ENCODE measurements around the gene MYH2. TPM values are rescaled to one million over a fixed set of nuclear protein-coding genes. Genes with fewer than 3 reads are reported as not detected.

Gene MYH2
- polyA plus RNA-seq, 1 of the 3 experiments (the other 2 are of a cell fraction) = 0.10 TPM

DNA sequence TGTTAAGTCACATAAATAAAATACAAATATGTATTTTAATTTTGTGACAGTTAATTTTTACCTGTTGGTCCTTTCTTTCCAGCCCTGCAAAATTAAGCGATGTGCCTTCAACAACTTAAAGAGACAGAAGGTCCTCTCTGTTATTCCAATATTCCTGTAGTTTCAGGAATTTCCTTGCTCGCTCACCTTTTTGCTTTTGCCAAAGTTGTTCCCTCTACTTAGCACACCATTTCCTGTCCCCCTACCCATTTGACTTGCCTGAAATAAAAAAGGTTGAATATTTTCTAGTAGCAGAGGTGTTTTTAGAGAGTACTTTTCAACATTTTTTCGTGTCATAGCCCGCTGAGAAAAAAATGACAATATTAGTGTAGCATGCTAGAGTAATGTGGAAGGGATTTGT, 556 bp upstream of the MYH2 start:
- no peaks in the 10 kb centered on the region for H3K9me3 ChIP-seq
- no peak overlapping the region for H2AFZ ChIP-seq (ENCODE audit: low read depth)
- no peak overlapping the region for H3K9ac ChIP-seq
- no peaks in the 10 kb centered on the region for H3K4me1 ChIP-seq (ENCODE audit: control insufficient read depth in 1 of 2, insufficient read depth in 2 of 2, low read depth in 1 of 2, low read length in 1 of 2)
- no peaks in the 10 kb centered on the region for H4K20me1 ChIP-seq (ENCODE audit: insufficient read depth)
- POLR2A ChIA-PET = no interaction called here
- no peaks in the 10 kb centered on the region for H3F3A ChIP-seq (replicated peaks; ENCODE audit: insufficient read depth)
- no peaks in the 10 kb centered on the region for H3K9me2 ChIP-seq
- H3K79me2 ChIP-seq (ENCODE audit: insufficient read depth) = no peaks in the 10 kb centered on the region
- no peak overlapping the region for H3K4me2 ChIP-seq
- H3K4me3 ChIP-seq (ENCODE audit: low read depth in 2 of 2, low read length in 1 of 2) = no peak overlapping the region
- no peak overlapping the region for H3K27ac ChIP-seq (ENCODE audit: low read depth in 2 of 2, low read length in 1 of 2)
- CTCF ChIA-PET = interaction anchor here (0.8 kb wide), 1 partner anchor 21 kb away, joined by 3 read pairs; no protein-coding TSS in a partner anchor
- H3K36me3 ChIP-seq (replicated peaks in 1 of 2; ENCODE audit: control insufficient read depth in 1 of 2, insufficient read depth in 2 of 2, low read length in 1 of 2) = no peaks in the 10 kb centered on the region
- WGBS (ENCODE audit: low lambda C conversion rate) = 3% methylated on average over 4 of the region's 4 CpGs
- DNase-seq = no peak
- H3K27me3 ChIP-seq (ENCODE audit: insufficient read depth) = 0 out of 2 replicates have a peak, but pooled peaks cover 6% of the 10 kb centered on the region
- no peak for TF ChIP-seq RCOR1 (IDR thresholded peaks at IDR 0.05; ENCODE audit: low read length)
- TF ChIP-seq POLR2AphosphoS5 (IDR thresholded peaks at IDR 0.05; ENCODE audit: low read depth, low read length) = no peak
- TF ChIP-seq GABPA (IDR thresholded peaks at IDR 0.05; ENCODE audit: low read depth) = no peak
- no peak for TF ChIP-seq FOXM1 (IDR thresholded peaks at IDR 0.05; ENCODE audit: low read depth)
- TF ChIP-seq RXRA (IDR thresholded peaks at IDR 0.05; ENCODE audit: borderline replicate concordance, low read depth) = no peak
- no peak for TF ChIP-seq CHD2 (IDR thresholded peaks at IDR 0.05; ENCODE audit: low read length, partially characterized antibody)
- no peak for TF ChIP-seq GATA2 (CRISPR knock-in tag; IDR thresholded peaks at IDR 0.05)
- TF ChIP-seq, protein P1, sequence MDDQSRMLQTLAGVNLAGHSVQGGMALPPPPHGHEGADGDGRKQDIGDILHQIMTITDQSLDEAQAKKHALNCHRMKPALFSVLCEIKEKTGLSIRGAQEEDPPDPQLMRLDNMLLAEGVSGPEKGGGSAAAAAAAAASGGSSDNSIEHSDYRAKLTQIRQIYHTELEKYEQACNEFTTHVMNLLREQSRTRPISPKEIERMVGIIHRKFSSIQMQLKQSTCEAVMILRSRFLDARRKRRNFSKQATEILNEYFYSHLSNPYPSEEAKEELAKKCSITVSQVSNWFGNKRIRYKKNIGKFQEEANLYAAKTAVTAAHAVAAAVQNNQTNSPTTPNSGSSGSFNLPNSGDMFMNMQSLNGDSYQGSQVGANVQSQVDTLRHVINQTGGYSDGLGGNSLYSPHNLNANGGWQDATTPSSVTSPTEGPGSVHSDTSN (IDR thresholded peaks at IDR 0.05) = no peak
- no peak for TF ChIP-seq NFIC (IDR thresholded peaks at IDR 0.05; ENCODE audit: borderline replicate concordance)
- TF ChIP-seq, protein P2, sequence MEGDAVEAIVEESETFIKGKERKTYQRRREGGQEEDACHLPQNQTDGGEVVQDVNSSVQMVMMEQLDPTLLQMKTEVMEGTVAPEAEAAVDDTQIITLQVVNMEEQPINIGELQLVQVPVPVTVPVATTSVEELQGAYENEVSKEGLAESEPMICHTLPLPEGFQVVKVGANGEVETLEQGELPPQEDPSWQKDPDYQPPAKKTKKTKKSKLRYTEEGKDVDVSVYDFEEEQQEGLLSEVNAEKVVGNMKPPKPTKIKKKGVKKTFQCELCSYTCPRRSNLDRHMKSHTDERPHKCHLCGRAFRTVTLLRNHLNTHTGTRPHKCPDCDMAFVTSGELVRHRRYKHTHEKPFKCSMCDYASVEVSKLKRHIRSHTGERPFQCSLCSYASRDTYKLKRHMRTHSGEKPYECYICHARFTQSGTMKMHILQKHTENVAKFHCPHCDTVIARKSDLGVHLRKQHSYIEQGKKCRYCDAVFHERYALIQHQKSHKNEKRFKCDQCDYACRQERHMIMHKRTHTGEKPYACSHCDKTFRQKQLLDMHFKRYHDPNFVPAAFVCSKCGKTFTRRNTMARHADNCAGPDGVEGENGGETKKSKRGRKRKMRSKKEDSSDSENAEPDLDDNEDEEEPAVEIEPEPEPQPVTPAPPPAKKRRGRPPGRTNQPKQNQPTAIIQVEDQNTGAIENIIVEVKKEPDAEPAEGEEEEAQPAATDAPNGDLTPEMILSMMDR (IDR thresholded peaks at IDR 0.05) = no peak
- TF ChIP-seq, protein P3, sequence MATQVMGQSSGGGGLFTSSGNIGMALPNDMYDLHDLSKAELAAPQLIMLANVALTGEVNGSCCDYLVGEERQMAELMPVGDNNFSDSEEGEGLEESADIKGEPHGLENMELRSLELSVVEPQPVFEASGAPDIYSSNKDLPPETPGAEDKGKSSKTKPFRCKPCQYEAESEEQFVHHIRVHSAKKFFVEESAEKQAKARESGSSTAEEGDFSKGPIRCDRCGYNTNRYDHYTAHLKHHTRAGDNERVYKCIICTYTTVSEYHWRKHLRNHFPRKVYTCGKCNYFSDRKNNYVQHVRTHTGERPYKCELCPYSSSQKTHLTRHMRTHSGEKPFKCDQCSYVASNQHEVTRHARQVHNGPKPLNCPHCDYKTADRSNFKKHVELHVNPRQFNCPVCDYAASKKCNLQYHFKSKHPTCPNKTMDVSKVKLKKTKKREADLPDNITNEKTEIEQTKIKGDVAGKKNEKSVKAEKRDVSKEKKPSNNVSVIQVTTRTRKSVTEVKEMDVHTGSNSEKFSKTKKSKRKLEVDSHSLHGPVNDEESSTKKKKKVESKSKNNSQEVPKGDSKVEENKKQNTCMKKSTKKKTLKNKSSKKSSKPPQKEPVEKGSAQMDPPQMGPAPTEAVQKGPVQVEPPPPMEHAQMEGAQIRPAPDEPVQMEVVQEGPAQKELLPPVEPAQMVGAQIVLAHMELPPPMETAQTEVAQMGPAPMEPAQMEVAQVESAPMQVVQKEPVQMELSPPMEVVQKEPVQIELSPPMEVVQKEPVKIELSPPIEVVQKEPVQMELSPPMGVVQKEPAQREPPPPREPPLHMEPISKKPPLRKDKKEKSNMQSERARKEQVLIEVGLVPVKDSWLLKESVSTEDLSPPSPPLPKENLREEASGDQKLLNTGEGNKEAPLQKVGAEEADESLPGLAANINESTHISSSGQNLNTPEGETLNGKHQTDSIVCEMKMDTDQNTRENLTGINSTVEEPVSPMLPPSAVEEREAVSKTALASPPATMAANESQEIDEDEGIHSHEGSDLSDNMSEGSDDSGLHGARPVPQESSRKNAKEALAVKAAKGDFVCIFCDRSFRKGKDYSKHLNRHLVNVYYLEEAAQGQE (IDR thresholded peaks at IDR 0.05; ENCODE audit: low read depth, low read length) = no peak
- no peak for TF ChIP-seq SIN3A (IDR thresholded peaks at IDR 0.05; ENCODE audit: borderline replicate concordance, low read depth, low read length)
- TF ChIP-seq EZH2phosphoT487 (IDR thresholded peaks at IDR 0.05; ENCODE audit: borderline replicate concordance, low read depth) = no peak
- TF ChIP-seq RFX5 (IDR thresholded peaks at IDR 0.05; ENCODE audit: low read length) = no peak
- TF ChIP-seq JUND (IDR thresholded peaks at IDR 0.05) = no peak
